A673 (cell line): Measurements from ENCODE around the gene SUN5.

ENCODE experiments used
- EZH2 ChIP-seq: fragments of 200-600 bp; sonication (generic); IDR thresholded peaks from 2 replicates; pipeline ENCODE4 v1.6.1; 2017; ENCODE audit warnings: borderline replicate concordance, low read depth, mild to moderate bottlenecking, mixed read lengths, antibody characterized with exemption, low read length; ENCODE audit not compliant: poor library complexity, severe bottlenecking
- TF ChIP-seq, protein P1 (sequence below): fragments of 300-800, 200-600 bp; sonication (generic); conservative IDR thresholded peaks from 2 replicates; pipeline ENCODE4 v1.5.1; 2017; ENCODE audit warnings: low read depth, mild to moderate bottlenecking, antibody characterized with exemption, low read length, moderate library complexity, mixed read lengths

DNA sequence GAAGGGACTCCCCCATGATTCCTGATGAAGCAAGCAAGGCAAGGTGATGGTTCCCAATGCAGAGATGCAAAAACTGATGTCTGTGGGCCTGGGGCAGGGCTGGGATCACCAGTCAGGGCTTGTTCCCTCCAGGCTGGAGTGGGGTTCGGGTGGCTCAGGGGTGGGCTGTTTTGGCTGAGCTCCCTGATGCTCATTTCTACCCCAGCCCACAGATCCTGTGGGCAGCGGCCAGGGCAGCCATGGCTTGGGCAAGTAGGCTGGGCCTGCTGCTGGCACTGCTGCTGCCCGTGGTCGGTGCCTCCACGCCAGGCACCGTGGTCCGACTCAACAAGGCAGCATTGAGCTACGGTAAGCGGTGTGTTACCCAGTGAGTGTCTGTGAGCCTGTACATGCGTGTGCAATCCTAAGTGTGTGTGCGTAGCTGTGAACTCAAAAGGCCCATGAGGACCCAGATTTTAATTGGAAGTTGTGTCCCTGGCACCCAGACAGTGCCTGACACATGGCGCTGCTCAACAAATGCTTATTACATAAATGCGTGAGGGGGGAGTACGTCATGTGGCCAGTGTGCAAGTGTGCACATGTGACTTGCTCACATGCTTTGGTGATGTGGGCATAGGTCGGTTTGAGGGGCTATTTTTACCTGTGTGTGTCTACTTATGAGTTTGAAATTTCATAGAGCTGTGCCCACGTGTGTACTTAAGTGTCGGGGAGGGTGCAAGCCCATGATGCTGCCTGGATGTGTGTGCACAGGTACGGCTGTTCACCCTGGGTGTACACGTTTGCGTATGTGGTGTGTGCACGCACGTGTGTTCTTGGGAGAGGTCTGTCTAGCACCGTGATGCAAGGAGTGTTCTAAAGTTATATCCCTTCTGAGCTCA lies 4.3 kb upstream of the SUN5 start:
- TF ChIP-seq, protein P1, sequence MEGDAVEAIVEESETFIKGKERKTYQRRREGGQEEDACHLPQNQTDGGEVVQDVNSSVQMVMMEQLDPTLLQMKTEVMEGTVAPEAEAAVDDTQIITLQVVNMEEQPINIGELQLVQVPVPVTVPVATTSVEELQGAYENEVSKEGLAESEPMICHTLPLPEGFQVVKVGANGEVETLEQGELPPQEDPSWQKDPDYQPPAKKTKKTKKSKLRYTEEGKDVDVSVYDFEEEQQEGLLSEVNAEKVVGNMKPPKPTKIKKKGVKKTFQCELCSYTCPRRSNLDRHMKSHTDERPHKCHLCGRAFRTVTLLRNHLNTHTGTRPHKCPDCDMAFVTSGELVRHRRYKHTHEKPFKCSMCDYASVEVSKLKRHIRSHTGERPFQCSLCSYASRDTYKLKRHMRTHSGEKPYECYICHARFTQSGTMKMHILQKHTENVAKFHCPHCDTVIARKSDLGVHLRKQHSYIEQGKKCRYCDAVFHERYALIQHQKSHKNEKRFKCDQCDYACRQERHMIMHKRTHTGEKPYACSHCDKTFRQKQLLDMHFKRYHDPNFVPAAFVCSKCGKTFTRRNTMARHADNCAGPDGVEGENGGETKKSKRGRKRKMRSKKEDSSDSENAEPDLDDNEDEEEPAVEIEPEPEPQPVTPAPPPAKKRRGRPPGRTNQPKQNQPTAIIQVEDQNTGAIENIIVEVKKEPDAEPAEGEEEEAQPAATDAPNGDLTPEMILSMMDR: no peak
- no peak for TF ChIP-seq EZH2
